HepG2 (cell line): Measurements from ENCODE around the gene TMEM114. TPM values are rescaled to one million over a fixed set of nuclear protein-coding genes. Genes with fewer than 3 reads are reported as not detected.

ENCODE experiments used
- ATAC-seq: fragments of 200-7000 bp; cut with Tn5 transposase; 3 replicates; pipeline ENCODE4 v1.9.1; 2020; ENCODE audit warnings: mild to moderate bottlenecking, moderate library complexity
- BruUV-seq: library from RNA; stranded (reverse); fragments of 400-500 nt; replicated peaks from 2 replicates; lab custom pipeline; 2021; lab: Mats Ljungman, UMichigan
- CTCF ChIA-PET: fragments of 300-600 bp; formaldehyde crosslinking; extraction: SDS; loops from one replicate; lab custom pipeline; 2021; ENCODE audit warnings: low total read pairs, inconsistent platforms, low intra/inter-chr PET ratio; lab: Yijun Ruan, JAX
- POLR2A ChIA-PET: fragments of 350-600 bp; sonication (Branson Sonifier 250); formaldehyde crosslinking; loops from one replicate; lab custom pipeline; 2020; ENCODE audit warnings: antibody characterized with exemption, inconsistent platforms; lab: Yijun Ruan, JAX
- DNase-seq: peaks from one replicate; pipeline ENCODE4 v3.0.0-alpha.2; 2015; ENCODE audit warnings: low spot score
- FAIRE-seq: peaks from 3 replicates; lab custom pipeline; 2011; peaks lifted over from hg19 to GRCh38; lab: Jason Lieb, UNC
- H2AFZ ChIP-seq: one replicate; pipeline ENCODE4 v1.6.1; 2011; ENCODE audit warnings: low read length, inconsistent platforms
- H3K27ac ChIP-seq: fragments of 300-600 bp; 3 replicates; pipeline ENCODE4 v1.8.0; 2011; ENCODE audit warnings: mixed run types, mild to moderate bottlenecking, mixed read lengths, low read length, inconsistent platforms; ENCODE audit not compliant: insufficient read depth; ENCODE audit errors: extremely low read length
- H3K27me3 ChIP-seq, 2 experiments: fragments of 200-600 bp in 1 of 2; 2 replicates in 1 of 2; 3 replicates in 1 of 2; pipeline versions ENCODE4 v1.6.0 to v1.8.0; 2011; ENCODE audit warnings: low read length in 2 of 2, mild to moderate bottlenecking in 2 of 2, moderate library complexity in 2 of 2, inconsistent platforms in 1 of 2; ENCODE audit not compliant: insufficient read depth in 2 of 2, control insufficient read depth in 1 of 2
- H3K36me3 ChIP-seq, 2 experiments: fragments of 200-600 bp in 1 of 2; replicated peaks in 1 of 2; 2 replicates in 1 of 2; 3 replicates in 1 of 2; pipeline versions ENCODE4 v1.5.1 to v1.8.0; 2011; ENCODE audit warnings: low read length in 2 of 2, inconsistent platforms in 1 of 2; ENCODE audit not compliant: insufficient read depth in 2 of 2, control insufficient read depth in 1 of 2
- H3K4me1 ChIP-seq: 2 replicates; pipeline ENCODE4 v1.5.1; 2012; ENCODE audit warnings: low read length, inconsistent platforms; ENCODE audit not compliant: insufficient read depth
- H3K4me2 ChIP-seq: 2 replicates; pipeline ENCODE4 v1.6.0; 2011; ENCODE audit warnings: low read depth, low read length, inconsistent platforms
- H3K4me3 ChIP-seq, 3 experiments: fragments of 200-600 bp in 1 of 3; sonication (generic), shearing (Covaris generic) in 1 of 3; replicated peaks in 1 of 3; 2 replicates each; pipeline ENCODE4 v1.5.1; 2011 to 2016; ENCODE audit warnings: low read length in 3 of 3, inconsistent platforms in 2 of 3, low read depth in 2 of 3, mild to moderate bottlenecking in 2 of 3, control low read depth in 1 of 3, mixed read lengths in 1 of 3; ENCODE audit not compliant: insufficient read depth in 1 of 3
- H3K79me2 ChIP-seq: one replicate; pipeline ENCODE4 v1.6.1; 2011; ENCODE audit warnings: low read length, inconsistent platforms; ENCODE audit not compliant: insufficient read depth
- H3K9ac ChIP-seq: 2 replicates; pipeline ENCODE4 v1.6.0; 2011; ENCODE audit warnings: mild to moderate bottlenecking, low read depth, low read length, inconsistent platforms; ENCODE audit not compliant: insufficient read depth
- H3K9me3 ChIP-seq: 2 replicates; pipeline ENCODE4 v1.5.1; 2012; ENCODE audit warnings: mild to moderate bottlenecking, low read length
- H4K20me1 ChIP-seq: 2 replicates; pipeline ENCODE4 v1.6.0; 2011; ENCODE audit warnings: inconsistent platforms, mild to moderate bottlenecking, low read length, moderate library complexity; ENCODE audit not compliant: insufficient read depth
- ELF1 ChIP-seq: sonication (generic); formaldehyde crosslinking; IDR thresholded peaks from 2 replicates; pipeline ENCODE4 v1.4.0; 2020; ENCODE audit warnings: missing genetic modification reagents
- EZH2 ChIP-seq: conservative IDR thresholded peaks from 2 replicates; pipeline ENCODE4 v1.6.1; 2012; ENCODE audit warnings: mild to moderate bottlenecking, low read depth, low read length, moderate library complexity
- HHEX ChIP-seq: IDR thresholded peaks from 2 replicates; pipeline ENCODE4 v1.6.1; 2016; ENCODE audit warnings: control low read depth
- MAZ ChIP-seq, 2 experiments: sonication (generic) in 1 of 2; formaldehyde crosslinking in 1 of 2; IDR thresholded peaks; 2 replicates each; pipeline versions ENCODE4 v1.5.0 to v1.6.1; 2012 to 2020; ENCODE audit warnings: low read depth in 2 of 2, mild to moderate bottlenecking in 2 of 2, borderline replicate concordance in 1 of 2, improper control_type of control experiment in 1 of 2, low read length in 1 of 2, missing genetic modification reagents in 1 of 2, moderate library complexity in 1 of 2
- MYC ChIP-seq: sonication (generic); formaldehyde crosslinking; IDR thresholded peaks from 2 replicates; pipeline ENCODE4 v1.9.0; 2021; ENCODE audit warnings: missing genetic modification reagents, borderline replicate concordance
- NFRKB ChIP-seq: fragments of 450-650 bp; IDR thresholded peaks from 2 replicates; pipeline ENCODE4 v1.6.1; 2017
- NONO ChIP-seq, 2 experiments: fragments of 450-650 bp in 1 of 2; sonication (generic) in 1 of 2; formaldehyde crosslinking in 1 of 2; IDR thresholded peaks in 1 of 2; conservative IDR thresholded peaks in 1 of 2; 2 replicates each; pipeline versions ENCODE4 v1.6.1 to v1.8.0; 2017 to 2022; ENCODE audit warnings: mild to moderate bottlenecking in 1 of 2, missing genetic modification reagents in 1 of 2, moderate library complexity in 1 of 2
- RAD51 ChIP-seq: fragments of 450-650 bp; IDR thresholded peaks from 2 replicates; pipeline ENCODE4 v1.6.1; 2016; ENCODE audit warnings: borderline replicate concordance
- SOX6 ChIP-seq, 2 experiments: fragments of 450-650 bp in 1 of 2; sonication (generic) in 1 of 2; formaldehyde crosslinking in 1 of 2; IDR thresholded peaks; 2 replicates each; pipeline versions ENCODE4 v1.4.0 to v1.6.1; 2017 to 2020; ENCODE audit warnings: antibody characterized with exemption in 1 of 2, mild to moderate bottlenecking in 1 of 2, missing genetic modification reagents in 1 of 2
- XBP1 ChIP-seq: sonication (generic); formaldehyde crosslinking; IDR thresholded peaks from 2 replicates; pipeline ENCODE4 v1.5.0; 2020; ENCODE audit warnings: missing genetic modification reagents
- XRCC5 ChIP-seq: fragments of 200-400 bp; formaldehyde crosslinking; optimal IDR thresholded peaks from 2 replicates; pipeline ENCODE3; 2017; ENCODE audit warnings: mild to moderate bottlenecking, low read length
- ZFP37 ChIP-seq: sonication (generic); formaldehyde crosslinking; IDR thresholded peaks from 2 replicates; pipeline ENCODE4 v1.4.0; 2020; ENCODE audit warnings: missing genetic modification reagents, borderline replicate concordance
- ZNF282 ChIP-seq: fragments of 450-650 bp; IDR thresholded peaks from 2 replicates; pipeline ENCODE4 v1.6.1; 2018; ENCODE audit not compliant: partially characterized antibody
- ZNF550 ChIP-seq: sonication (generic); formaldehyde crosslinking; IDR thresholded peaks from 2 replicates; pipeline ENCODE4 v1.4.0; 2020; ENCODE audit warnings: mild to moderate bottlenecking, missing genetic modification reagents, borderline replicate concordance
- ZNF737 ChIP-seq: sonication (generic); formaldehyde crosslinking; IDR thresholded peaks from 2 replicates; pipeline ENCODE4 v1.5.0; 2020; ENCODE audit warnings: missing genetic modification reagents, mild to moderate bottlenecking, borderline replicate concordance
- WGBS: methylation state at CpG from one replicate; pipeline ENCODE4 v1.1.6; 2017; ENCODE audit warnings: low lambda C conversion rate; 5-methylcytosine and 5-hydroxymethylcytosine counted together
- in situ Hi-C: cut with HindIII; loops from 2 replicates; pipeline ENCODE4 v1.10.0; 2017; ENCODE audit warnings: low pct_unique_long_range_greater_than_20kb; ENCODE audit not compliant: extremely low pct_ligation_motif_present
- intact Hi-C: fragments of 100-400 bp; cut with micrococcal nuclease; formaldehyde crosslinking; loops from one replicate; pipeline ENCODE4 v1.10.0; 2022; ENCODE audit not compliant: unreplicated experiment
- polyA plus RNA-seq, 8 experiments: library from polyadenylated mRNA; depleted of rRNA in 3 of 8; stranded (reverse) in 7 of 8; unstranded in 1 of 8; fragments of >200 nt; fragmentation: Illumina TruSeq in 4 of 8; extraction: Trizol in 4 of 8; gene quantifications; 2 replicates each; pipeline versions ENCODE4 v1.2.1 to v1.2.3, GENCODE V29; 2011 to 2016; ENCODE audit warnings: low read depth in 4 of 8, missing spikeins in 1 of 8, mixed read lengths in 1 of 8; ENCODE audit not compliant: insufficient read depth in 1 of 8
- total RNA-seq, 5 experiments: library from RNA; depleted of rRNA; stranded (reverse); fragments of >200 nt; fragmentation: Illumina TruSeq; extraction: Trizol; gene quantifications; 2 replicates each; pipeline ENCODE4 v1.2.3, GENCODE V29; 2016; ENCODE audit warnings: low read depth in 1 of 5
- TF ChIP-seq, protein P1 (sequence below): fragments of 450-650 bp; IDR thresholded peaks from 2 replicates; pipeline ENCODE4 v1.6.1; 2017
- TF ChIP-seq, protein P2 (sequence below): sonication (generic); formaldehyde crosslinking; IDR thresholded peaks from 2 replicates; pipeline ENCODE4 v1.4.0; 2020; ENCODE audit warnings: mild to moderate bottlenecking, missing genetic modification reagents
- TF ChIP-seq, protein P3 (sequence below): sonication (generic); formaldehyde crosslinking; IDR thresholded peaks from 2 replicates; pipeline ENCODE4 v1.8.0; 2022; ENCODE audit warnings: mild to moderate bottlenecking, missing genetic modification reagents; ENCODE audit not compliant: insufficient replicate concordance
- TF ChIP-seq, protein P4 (sequence below): sonication (generic); formaldehyde crosslinking; IDR thresholded peaks from 2 replicates; pipeline ENCODE4 v1.4.0; 2020; ENCODE audit warnings: mild to moderate bottlenecking, missing genetic modification reagents

Gene TMEM114
- total and polyA plus RNA-seq, 2 of the 13 experiments (the other 11 are each of a cell fraction or from before 2014, with no cell fraction given) = not detected

DNA sequence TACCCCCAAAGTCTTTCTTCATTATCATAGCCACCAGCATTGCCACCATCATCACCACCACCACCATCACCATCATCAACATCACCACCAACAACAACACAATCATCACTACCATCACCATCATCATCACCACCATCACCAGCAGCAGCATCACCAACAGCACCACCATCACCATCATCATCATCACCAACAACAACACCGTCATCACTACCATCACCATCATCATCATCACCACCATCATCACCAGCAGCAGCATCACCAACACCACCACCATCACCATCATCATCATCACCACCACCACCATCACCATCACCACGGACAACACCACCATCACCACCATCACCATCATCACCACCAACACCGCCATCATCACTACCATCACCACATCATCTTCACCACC lies 500 bp upstream of the TMEM114 start (continued):
- TF ChIP-seq ZNF550 (no peak), ELF1 (no peak), HHEX (CRISPR knock-in tag) (no peak), ZNF737 (CRISPR knock-in tag) (no peak), NONO (IDR thresholded peaks at IDR 0.05) (peak; percentile 42; the same call in 1 of the 2 replicates), NONO (CRISPR knock-in tag; conservative IDR thresholded peaks at IDR 0.05) (no peak), NFRKB (0 out of 2 replicates have a peak, but pooled peaks have one; percentile 37), ZNF282 (peak; percentile 91), SOX6 (IDR thresholded peaks at IDR 0.05) (peak; percentile 64; the same call in 1 of the 2 replicates), SOX6 (CRISPR knock-in tag; IDR thresholded peaks at IDR 0.05) (no peak), MAZ (IDR thresholded peaks at IDR 0.05; ENCODE audit: borderline replicate concordance, low read depth, low read length) (no peak), MAZ (CRISPR knock-in tag; IDR thresholded peaks at IDR 0.05; ENCODE audit: low read depth) (no peak)
- TF ChIP-seq, protein P1, sequence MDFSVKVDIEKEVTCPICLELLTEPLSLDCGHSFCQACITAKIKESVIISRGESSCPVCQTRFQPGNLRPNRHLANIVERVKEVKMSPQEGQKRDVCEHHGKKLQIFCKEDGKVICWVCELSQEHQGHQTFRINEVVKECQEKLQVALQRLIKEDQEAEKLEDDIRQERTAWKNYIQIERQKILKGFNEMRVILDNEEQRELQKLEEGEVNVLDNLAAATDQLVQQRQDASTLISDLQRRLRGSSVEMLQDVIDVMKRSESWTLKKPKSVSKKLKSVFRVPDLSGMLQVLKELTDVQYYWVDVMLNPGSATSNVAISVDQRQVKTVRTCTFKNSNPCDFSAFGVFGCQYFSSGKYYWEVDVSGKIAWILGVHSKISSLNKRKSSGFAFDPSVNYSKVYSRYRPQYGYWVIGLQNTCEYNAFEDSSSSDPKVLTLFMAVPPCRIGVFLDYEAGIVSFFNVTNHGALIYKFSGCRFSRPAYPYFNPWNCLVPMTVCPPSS = peak; percentile 94; the same call in 1 of the 2 replicates

DNA sequence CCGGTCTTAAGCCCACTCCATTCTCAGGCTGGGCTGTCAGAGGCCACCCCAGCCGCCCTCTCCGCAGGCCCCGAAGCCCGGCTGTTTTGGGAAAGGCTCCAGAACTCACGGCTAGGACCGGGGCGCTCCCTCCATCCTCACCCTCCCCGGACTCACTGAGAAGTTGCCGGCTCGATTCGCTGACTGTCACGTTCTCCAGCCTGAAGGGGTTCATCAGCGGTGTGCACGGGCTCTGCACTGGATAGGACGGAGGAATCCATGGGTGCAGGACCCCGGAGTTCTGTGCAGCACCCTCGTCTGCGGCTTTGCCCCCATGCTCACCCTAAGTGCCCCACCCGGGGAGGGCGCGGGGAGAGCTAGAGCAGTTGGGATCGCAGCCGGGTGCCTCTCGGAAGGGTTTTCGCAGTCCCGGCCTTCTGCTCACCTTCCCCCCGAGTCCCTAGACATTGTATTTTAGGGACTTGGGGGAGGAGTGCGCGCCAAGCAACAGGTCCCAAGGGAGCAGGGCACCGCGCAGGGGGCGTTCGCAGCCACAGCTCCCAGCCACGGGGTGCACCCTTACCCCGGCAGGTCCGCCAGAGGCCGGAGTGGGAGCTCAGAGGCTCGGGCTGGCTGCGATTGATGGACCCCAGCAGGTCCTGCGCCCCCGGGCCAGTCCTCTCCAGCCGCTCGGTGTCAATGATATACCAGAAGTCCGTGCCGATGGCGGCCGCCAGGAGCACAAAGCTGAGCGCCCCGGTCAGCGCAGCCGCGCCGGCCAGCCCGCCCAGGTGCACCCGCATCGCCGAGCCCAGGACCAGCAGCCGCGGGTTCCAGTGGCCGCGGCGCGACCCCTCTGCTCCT lies 1.0 kb downstream of the TMEM114 start:
- H3K4me1 ChIP-seq = peaks cover 22% of the 10 kb centered on the region
- H3K27ac ChIP-seq = no peak overlapping the region
- WGBS = 10% methylated on average over 38 of the region's 64 CpGs
- no peak for FAIRE-seq
- no peaks in the 10 kb centered on the region for H3K9me3 ChIP-seq
- no peak overlapping the region for H3K9ac ChIP-seq
- H3K4me3 ChIP-seq = peak overlapping the region; percentile 15 to 62 (median 16); a peak in 3 of 6 replicates
- H2AFZ ChIP-seq = no peak overlapping the region
- no peaks in the 10 kb centered on the region for H3K36me3 ChIP-seq
- intact Hi-C loops = no loop called here
- peak; percentile 94 for ATAC-seq
- ChIA-PET CTCF (no interaction called here), POLR2A (interaction anchor here (1.0 kb wide), 1 partner anchor 10 kb away, joined by 3 read pairs; no protein-coding TSS in a partner anchor)
- H4K20me1 ChIP-seq = no peaks in the 10 kb centered on the region
- H3K4me2 ChIP-seq = peak overlapping the region; percentile 60
- no TSS peak for BruUV-seq
- H3K79me2 ChIP-seq = no peaks in the 10 kb centered on the region
- in situ Hi-C loops = no loop called here
- DNase-seq = no peak
- H3K27me3 ChIP-seq = peaks cover 13 to 55% of the 10 kb centered on the region in 2 experiments; a peak in 4 of 5 replicates
- TF ChIP-seq MYC (0 out of 2 replicates have a peak, but pooled peaks have one; percentile 22), RAD51 (no peak), XRCC5 (peak; percentile 34), XBP1 (no peak), EZH2 (no peak; the same call in none of the 2 replicates), ZFP37 (CRISPR knock-in tag) (no peak)
- TF ChIP-seq, protein P2, sequence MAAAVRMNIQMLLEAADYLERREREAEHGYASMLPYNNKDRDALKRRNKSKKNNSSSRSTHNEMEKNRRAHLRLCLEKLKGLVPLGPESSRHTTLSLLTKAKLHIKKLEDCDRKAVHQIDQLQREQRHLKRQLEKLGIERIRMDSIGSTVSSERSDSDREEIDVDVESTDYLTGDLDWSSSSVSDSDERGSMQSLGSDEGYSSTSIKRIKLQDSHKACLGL (CRISPR knock-in tag) = peak; percentile 26; the same call in 1 of the 2 replicates
- TF ChIP-seq, protein P3, sequence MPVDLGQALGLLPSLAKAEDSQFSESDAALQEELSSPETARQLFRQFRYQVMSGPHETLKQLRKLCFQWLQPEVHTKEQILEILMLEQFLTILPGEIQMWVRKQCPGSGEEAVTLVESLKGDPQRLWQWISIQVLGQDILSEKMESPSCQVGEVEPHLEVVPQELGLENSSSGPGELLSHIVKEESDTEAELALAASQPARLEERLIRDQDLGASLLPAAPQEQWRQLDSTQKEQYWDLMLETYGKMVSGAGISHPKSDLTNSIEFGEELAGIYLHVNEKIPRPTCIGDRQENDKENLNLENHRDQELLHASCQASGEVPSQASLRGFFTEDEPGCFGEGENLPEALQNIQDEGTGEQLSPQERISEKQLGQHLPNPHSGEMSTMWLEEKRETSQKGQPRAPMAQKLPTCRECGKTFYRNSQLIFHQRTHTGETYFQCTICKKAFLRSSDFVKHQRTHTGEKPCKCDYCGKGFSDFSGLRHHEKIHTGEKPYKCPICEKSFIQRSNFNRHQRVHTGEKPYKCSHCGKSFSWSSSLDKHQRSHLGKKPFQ (CRISPR knock-in tag) = no peak
- TF ChIP-seq, protein P4, sequence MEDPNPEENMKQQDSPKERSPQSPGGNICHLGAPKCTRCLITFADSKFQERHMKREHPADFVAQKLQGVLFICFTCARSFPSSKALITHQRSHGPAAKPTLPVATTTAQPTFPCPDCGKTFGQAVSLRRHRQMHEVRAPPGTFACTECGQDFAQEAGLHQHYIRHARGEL (CRISPR knock-in tag) = 0 out of 2 replicates have a peak, but pooled peaks have one; percentile 65
